ENCODE results near the gene EXOC4.
A peak's percentile ranks its signal among the peaks of the same experiment; 100 is the strongest.
"Not testable (repeated sequence)": the region's sequence is repeated elsewhere in the genome, so short reads cannot be mapped to it uniquely, and the experiment has no call there.

Gene EXOC4

DNA sequence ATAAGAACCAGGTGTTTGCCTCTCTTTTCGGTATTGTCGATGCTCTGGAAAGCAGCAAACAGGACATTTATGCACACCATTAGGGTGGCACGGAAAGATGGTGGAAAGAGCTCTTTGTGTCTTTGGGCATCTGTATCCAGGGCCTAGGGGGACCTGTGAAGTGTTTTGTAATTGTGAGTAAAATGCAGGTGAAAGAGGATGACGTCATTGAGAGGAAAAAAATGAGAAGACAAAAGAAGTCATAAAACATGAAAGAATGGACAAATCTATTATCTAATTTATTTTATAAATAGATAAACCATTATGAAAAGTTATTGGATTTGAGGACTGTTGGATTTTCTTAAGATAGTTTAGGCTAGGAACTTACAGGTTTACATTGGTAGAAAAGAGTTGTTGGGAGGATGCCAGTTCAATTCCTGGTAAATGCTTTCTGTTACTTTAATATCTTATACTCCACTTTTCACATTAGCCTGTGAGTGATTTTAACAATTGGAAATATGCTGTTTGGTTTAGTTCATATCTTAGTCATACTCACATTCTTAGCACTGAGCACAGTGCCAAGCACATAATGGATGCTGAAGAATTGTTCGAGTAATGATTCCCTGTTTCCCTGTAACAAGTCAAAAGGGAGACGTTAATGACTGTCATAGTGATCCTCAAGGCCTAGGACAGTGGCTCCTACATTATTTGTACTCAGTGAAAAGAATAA lies 62.6 kb downstream of the EXOC4 start:
- H3K4me1 ChIP-seq (ENCODE audit: insufficient read depth, low read length): no peaks in the 10 kb centered on the region
- H3K9ac ChIP-seq (ENCODE audit: low read depth, low read length): no peak overlapping the region
- H3K27ac ChIP-seq (ENCODE audit: low read depth, low read length): no peak overlapping the region
- 91% methylated on average over 6 of the region's 6 CpGs for WGBS
- no peaks in the 10 kb centered on the region for H3K27me3 ChIP-seq (ENCODE audit: insufficient read depth, low read length)
- no peaks in the 10 kb centered on the region for H3K9me3 ChIP-seq (ENCODE audit: insufficient read depth, low read depth, low read length)
- H3K4me3 ChIP-seq (ENCODE audit: low read length): no peak overlapping the region
- peaks cover 8% of the 10 kb centered on the region for H3K36me3 ChIP-seq (ENCODE audit: insufficient read depth, low read length)

DNA sequence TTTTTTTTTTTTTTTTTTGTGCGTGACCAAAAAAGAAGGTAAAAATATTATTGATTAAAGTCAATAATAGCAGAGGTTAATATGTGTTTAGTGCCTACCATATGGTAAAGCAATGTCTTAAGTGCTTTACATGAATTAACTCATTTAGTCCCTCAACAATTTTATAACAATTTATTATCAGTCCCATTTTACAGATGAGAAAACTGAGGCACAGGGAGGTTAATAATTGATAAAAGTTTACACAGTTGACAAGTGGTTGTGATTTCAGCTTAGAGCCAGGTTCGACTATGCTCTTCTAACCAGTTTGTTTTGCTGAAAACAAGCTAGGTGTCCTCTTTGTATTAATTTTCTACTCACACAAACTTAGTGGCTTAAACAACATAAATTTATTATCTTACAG lies 67.0 kb downstream of the EXOC4 start:
- Histone ChIP-seq H3K36me3 (ENCODE audit: insufficient read depth, low read length) (peaks cover 18% of the 10 kb centered on the region), H3K4me3 (ENCODE audit: low read length) (no peak overlapping the region), H3K27ac (ENCODE audit: low read depth, low read length) (no peak overlapping the region), H3K9ac (ENCODE audit: low read depth, low read length) (no peak overlapping the region), H3K4me1 (ENCODE audit: insufficient read depth, low read length) (no peaks in the 10 kb centered on the region), H3K27me3 (ENCODE audit: insufficient read depth, low read length) (no peaks in the 10 kb centered on the region), H3K9me3 (ENCODE audit: insufficient read depth, low read depth, low read length) (peaks cover 2% of the 10 kb centered on the region; the same call in 1 of the 2 replicates)
- WGBS: 100% methylated on average over 1 of the region's 2 CpGs

DNA sequence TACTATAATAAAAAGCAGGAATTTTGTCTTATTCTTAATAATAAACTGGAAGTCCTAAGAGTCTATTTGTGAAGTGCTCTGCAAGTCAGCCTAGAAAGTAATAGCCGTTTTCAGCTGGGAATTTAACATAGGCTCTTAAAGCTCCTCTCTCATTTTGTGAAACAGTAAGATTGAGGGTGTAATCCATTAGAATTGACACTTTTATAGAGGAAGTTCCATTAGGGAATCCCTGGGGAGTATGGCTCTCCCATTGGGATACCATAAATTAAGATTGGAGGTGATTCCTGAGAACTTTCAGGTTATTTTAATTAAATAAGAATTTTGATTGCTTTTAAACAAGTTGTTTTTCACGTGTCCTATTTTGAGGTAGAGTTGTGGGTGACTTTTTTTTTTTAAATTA lies 68.0 kb downstream of the EXOC4 start:
- H3K4me1 ChIP-seq (ENCODE audit: insufficient read depth, low read length): no peaks in the 10 kb centered on the region
- H3K9me3 ChIP-seq (ENCODE audit: insufficient read depth, low read depth, low read length): peaks cover 2% of the 10 kb centered on the region; the same call in 1 of the 2 replicates
- WGBS: 90% methylated on average over 2 of the region's 2 CpGs
- no peak overlapping the region for H3K4me3 ChIP-seq (ENCODE audit: low read length)
- no peaks in the 10 kb centered on the region for H3K27me3 ChIP-seq (ENCODE audit: insufficient read depth, low read length)
- no peak overlapping the region for H3K27ac ChIP-seq (ENCODE audit: low read depth, low read length)
- peaks cover 18% of the 10 kb centered on the region for H3K36me3 ChIP-seq (ENCODE audit: insufficient read depth, low read length)
- no peak overlapping the region for H3K9ac ChIP-seq (ENCODE audit: low read depth, low read length)

DNA sequence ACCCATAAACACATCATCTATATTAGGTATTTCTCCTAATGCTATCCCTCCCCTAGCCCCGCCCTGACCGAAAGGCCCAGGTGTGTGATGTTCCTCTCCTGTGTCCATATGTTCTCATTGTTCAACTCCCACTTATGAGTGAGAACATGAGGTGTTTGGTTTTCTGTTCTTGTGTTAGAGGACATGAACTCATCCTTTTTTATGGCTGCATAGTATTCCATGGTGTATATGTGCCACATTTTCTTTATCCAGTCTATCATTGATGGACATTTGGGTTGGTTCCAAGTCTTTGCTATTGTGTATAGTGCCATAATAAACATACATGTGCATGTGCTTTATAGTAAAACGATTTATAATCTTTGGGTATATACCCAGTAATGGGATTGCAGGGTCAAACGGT lies 68.5 kb downstream of the EXOC4 start:
- H3K4me3 ChIP-seq (ENCODE audit: low read length); H3K9ac ChIP-seq (ENCODE audit: low read depth, low read length); H3K4me1 ChIP-seq (ENCODE audit: insufficient read depth, low read length); H3K27ac ChIP-seq (ENCODE audit: low read depth, low read length); H3K9me3 ChIP-seq (ENCODE audit: insufficient read depth, low read depth, low read length); H3K27me3 ChIP-seq (ENCODE audit: insufficient read depth, low read length): not testable (repeated sequence)
- 96% methylated on average over 4 of the region's 4 CpGs for WGBS
- H3K36me3 ChIP-seq (ENCODE audit: insufficient read depth, low read length): peaks cover 18% of the 10 kb centered on the region

DNA sequence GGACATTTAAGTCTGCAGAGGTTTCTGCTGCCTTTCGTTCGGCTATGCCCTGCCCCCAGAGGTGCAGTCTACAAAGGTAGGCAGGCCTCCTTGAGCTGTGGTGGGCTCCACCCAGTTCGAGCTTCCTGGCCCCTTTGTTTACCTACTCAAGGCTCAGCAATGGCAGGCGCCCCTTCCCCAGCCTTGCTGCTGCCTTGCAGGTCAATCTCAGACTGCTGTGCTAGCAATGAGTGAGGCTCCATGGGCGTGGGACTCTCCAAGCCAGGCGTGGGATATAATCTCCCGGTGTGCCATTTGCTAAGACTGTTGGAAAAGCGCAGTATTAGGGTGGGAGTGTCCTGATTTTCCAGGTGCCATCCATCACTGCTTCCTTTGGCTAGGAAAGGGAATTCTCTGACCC lies 73.9 kb downstream of the EXOC4 start:
- H3K36me3 ChIP-seq (ENCODE audit: insufficient read depth, low read length); H3K4me3 ChIP-seq (ENCODE audit: low read length); H3K27ac ChIP-seq (ENCODE audit: low read depth, low read length); H3K27me3 ChIP-seq (ENCODE audit: insufficient read depth, low read length); H3K9me3 ChIP-seq (ENCODE audit: insufficient read depth, low read depth, low read length); H3K9ac ChIP-seq (ENCODE audit: low read depth, low read length); H3K4me1 ChIP-seq (ENCODE audit: insufficient read depth, low read length): not testable (repeated sequence)
- WGBS: 95% methylated on average over 8 of the region's 8 CpGs

DNA sequence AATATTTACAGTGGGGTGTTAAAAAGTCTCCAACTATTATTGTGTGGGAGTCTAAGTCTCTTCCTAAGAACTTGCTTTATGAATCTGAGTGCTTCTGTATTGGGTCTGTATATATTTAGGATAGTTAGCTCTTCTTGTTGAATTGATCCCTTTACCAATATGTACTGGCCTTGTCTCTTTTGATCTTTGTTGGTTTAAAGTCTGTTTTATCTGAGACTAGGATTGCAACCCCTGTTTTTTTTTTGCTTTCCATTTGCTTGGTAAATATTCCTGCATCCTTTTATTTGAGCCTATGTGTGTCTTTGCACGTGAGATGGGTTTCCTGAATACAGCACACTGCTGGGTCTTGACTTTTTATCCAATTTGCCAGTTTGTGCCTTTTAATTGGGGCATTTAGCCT lies 75.1 kb downstream of the EXOC4 start:
- not testable (repeated sequence) for H3K9ac ChIP-seq (ENCODE audit: low read depth, low read length); H3K27ac ChIP-seq (ENCODE audit: low read depth, low read length); H3K36me3 ChIP-seq (ENCODE audit: insufficient read depth, low read length); H3K4me3 ChIP-seq (ENCODE audit: low read length); H3K4me1 ChIP-seq (ENCODE audit: insufficient read depth, low read length); H3K27me3 ChIP-seq (ENCODE audit: insufficient read depth, low read length); H3K9me3 ChIP-seq (ENCODE audit: insufficient read depth, low read depth, low read length)
- 91% methylated on average over 1 of the region's 1 CpG for WGBS

DNA sequence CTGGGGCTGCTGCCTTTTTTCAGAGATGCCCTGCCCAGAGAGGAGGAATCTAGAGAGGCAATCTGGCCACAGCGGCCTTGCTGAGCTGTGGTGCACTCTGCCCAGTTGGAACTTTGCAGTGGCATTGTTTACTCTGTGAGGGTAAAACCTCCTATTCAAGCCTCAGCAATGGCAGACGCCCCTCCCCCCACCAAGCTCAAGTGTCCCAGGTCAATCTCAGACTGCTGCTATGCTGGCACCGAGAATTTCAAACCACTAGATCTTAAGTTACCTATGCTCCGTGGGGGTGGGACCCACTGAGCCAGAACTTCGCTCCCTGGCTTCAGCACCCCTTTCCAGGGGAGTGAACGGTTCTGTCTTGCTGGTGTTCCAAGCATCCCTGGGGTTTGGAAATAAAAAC lies 77.2 kb downstream of the EXOC4 start:
- H3K9ac ChIP-seq (ENCODE audit: low read depth, low read length): no peak overlapping the region
- peaks cover 5% of the 10 kb centered on the region; the same call in 1 of the 2 replicates for H3K4me1 ChIP-seq (ENCODE audit: insufficient read depth, low read length)
- H3K4me3 ChIP-seq (ENCODE audit: low read length): no peak overlapping the region
- peaks cover 3% of the 10 kb centered on the region; the same call in 1 of the 2 replicates for H3K36me3 ChIP-seq (ENCODE audit: insufficient read depth, low read length)
- H3K27me3 ChIP-seq (ENCODE audit: insufficient read depth, low read length): no peaks in the 10 kb centered on the region
- H3K9me3 ChIP-seq (ENCODE audit: insufficient read depth, low read depth, low read length): peaks cover 8% of the 10 kb centered on the region
- WGBS: 51% methylated on average over 6 of the region's 6 CpGs
- H3K27ac ChIP-seq (ENCODE audit: low read depth, low read length): no peak overlapping the region

DNA sequence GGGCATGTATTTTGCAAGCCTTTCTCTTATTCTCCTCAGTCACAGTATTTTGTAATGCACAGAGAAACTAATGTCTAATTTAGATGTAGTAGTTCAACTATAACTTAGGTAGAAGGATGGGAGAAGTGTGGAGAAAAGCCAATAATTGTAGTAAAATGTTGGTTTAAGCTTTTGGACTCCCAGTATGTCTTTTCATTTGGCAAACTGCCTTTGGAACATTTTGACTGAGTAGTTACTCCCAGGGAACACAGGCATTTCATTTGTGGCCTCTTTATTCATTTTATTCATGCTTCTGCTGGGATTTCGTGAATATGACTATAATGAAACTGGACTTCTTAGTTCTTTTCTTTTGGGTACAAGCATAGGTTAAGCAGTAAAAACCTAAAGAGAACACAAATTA lies 79.0 kb downstream of the EXOC4 start:
- WGBS: 89% methylated on average over 1 of the region's 1 CpG
- peaks cover 9% of the 10 kb centered on the region; the same call in 1 of the 2 replicates for H3K36me3 ChIP-seq (ENCODE audit: insufficient read depth, low read length)
- no peak overlapping the region for H3K4me3 ChIP-seq (ENCODE audit: low read length)
- H3K27me3 ChIP-seq (ENCODE audit: insufficient read depth, low read length): no peaks in the 10 kb centered on the region
- H3K4me1 ChIP-seq (ENCODE audit: insufficient read depth, low read length): peaks cover 5% of the 10 kb centered on the region; the same call in 1 of the 2 replicates
- no peak overlapping the region for H3K9ac ChIP-seq (ENCODE audit: low read depth, low read length)
- peaks cover 4% of the 10 kb centered on the region for H3K9me3 ChIP-seq (ENCODE audit: insufficient read depth, low read depth, low read length)
- no peak overlapping the region for H3K27ac ChIP-seq (ENCODE audit: low read depth, low read length)

DNA sequence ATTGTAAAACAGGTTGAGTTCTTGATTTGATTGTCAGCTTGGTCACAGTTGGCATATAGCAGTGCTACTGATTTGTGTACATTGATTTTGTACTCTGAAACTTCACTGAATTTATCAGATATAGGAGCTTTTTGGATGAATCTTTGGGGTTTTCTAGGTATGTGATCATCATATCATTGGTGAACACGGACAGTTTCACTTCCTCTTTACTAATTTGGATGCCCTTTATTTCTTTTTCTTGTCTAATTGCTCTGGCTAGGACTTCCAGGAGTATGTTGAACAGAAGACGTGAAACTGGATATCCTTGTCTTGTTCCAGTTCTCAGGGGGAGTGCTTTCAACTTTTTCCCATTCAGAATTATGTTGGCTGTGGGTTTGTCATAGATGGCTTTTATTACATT lies 86.9 kb downstream of the EXOC4 start:
- Histone ChIP-seq H3K4me3 (ENCODE audit: low read length) (no peak overlapping the region), H3K4me1 (ENCODE audit: insufficient read depth, low read length) (peaks cover 22% of the 10 kb centered on the region), H3K9ac (ENCODE audit: low read depth, low read length) (no peak overlapping the region), H3K36me3 (ENCODE audit: insufficient read depth, low read length) (peaks cover 12% of the 10 kb centered on the region; the same call in 1 of the 2 replicates), H3K27ac (ENCODE audit: low read depth, low read length) (no peak overlapping the region), H3K9me3 (ENCODE audit: insufficient read depth, low read depth, low read length) (peaks cover 16% of the 10 kb centered on the region; the same call in 1 of the 2 replicates), H3K27me3 (ENCODE audit: insufficient read depth, low read length) (no peaks in the 10 kb centered on the region)
- 100% methylated on average over 1 of the region's 2 CpGs for WGBS

DNA sequence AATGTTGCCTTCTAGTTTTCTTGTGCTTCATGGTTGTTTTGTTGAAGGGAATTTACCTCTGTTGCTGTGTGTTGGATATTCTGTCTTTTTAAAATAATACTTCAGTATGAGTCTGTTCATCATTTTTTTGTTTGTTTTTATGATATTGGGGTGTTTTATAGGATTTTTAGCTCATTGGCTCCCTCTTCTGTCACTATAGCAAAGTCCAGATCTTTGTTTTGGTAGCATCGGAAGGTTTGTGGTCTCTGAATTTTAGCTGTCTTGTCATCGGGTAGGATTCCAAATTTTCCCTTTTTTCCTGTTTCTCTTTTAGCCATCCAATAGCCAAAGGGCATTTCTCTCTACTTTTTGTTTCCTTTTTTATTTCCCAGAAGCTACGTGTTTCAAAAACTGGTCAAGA lies 91.4 kb downstream of the EXOC4 start:
- Histone ChIP-seq H3K27ac (ENCODE audit: low read depth, low read length) (no peak overlapping the region), H3K4me1 (ENCODE audit: insufficient read depth, low read length) (peaks cover 43% of the 10 kb centered on the region), H3K9me3 (ENCODE audit: insufficient read depth, low read depth, low read length) (peaks cover 6% of the 10 kb centered on the region; the same call in 1 of the 2 replicates), H3K9ac (ENCODE audit: low read depth, low read length) (no peak overlapping the region), H3K27me3 (ENCODE audit: insufficient read depth, low read length) (no peaks in the 10 kb centered on the region), H3K4me3 (ENCODE audit: low read length) (no peak overlapping the region), H3K36me3 (ENCODE audit: insufficient read depth, low read length) (no peaks in the 10 kb centered on the region)
- WGBS: 77% methylated on average over 3 of the region's 3 CpGs

DNA sequence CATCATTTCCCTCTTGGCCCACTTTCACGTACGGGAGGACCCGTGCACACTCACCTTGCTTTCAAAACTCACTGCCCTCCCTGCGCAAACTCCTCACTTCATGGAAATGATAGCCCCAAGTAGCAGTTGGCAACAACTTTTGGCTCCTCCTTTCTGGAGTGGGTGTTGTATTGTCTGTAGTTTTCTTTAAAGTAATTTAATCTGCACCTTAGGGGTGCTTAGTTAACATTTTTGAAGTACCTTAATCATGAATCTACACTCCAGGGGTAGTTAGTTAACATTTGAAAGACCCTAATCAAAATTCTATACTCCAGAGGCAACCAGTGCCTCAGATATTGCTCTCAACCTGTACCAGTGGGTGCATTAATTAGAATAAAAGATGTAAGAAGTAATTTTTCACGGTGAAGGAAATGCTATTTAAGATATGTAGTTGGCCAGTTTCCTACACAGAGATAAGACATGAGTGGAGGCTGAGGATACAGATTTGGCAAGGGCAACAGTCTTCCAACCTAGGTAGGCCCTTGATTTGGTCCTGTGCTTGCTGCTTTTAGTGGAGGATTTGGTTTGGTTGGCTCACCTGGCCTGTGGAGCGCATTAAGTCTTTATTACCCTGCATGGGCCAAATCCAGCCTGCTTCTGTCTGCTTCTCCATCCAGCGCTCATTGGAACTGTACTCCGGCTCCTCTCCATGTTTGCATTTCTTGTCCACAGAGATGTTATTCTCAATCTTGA lies 93.0 kb downstream of the EXOC4 start:
- H3K36me3 ChIP-seq (ENCODE audit: insufficient read depth, low read length): no peaks in the 10 kb centered on the region
- no peaks in the 10 kb centered on the region for H3K27me3 ChIP-seq (ENCODE audit: insufficient read depth, low read length)
- H3K9me3 ChIP-seq (ENCODE audit: insufficient read depth, low read depth, low read length): no peaks in the 10 kb centered on the region
- H3K27ac ChIP-seq (ENCODE audit: low read depth, low read length): peak overlapping the region; percentile 50; the same call in 1 of the 2 replicates
- peak overlapping the region; percentile 2; the same call in 1 of the 2 replicates for H3K4me3 ChIP-seq (ENCODE audit: low read length)
- 43% methylated on average over 8 of the region's 8 CpGs for WGBS
- H3K9ac ChIP-seq (ENCODE audit: low read depth, low read length): no peak overlapping the region; the same call in 1 of the 2 replicates
- H3K4me1 ChIP-seq (ENCODE audit: insufficient read depth, low read length): peaks cover 43% of the 10 kb centered on the region
